ENCODE data around the gene ERN2.

ERN2 gene

DNA sequence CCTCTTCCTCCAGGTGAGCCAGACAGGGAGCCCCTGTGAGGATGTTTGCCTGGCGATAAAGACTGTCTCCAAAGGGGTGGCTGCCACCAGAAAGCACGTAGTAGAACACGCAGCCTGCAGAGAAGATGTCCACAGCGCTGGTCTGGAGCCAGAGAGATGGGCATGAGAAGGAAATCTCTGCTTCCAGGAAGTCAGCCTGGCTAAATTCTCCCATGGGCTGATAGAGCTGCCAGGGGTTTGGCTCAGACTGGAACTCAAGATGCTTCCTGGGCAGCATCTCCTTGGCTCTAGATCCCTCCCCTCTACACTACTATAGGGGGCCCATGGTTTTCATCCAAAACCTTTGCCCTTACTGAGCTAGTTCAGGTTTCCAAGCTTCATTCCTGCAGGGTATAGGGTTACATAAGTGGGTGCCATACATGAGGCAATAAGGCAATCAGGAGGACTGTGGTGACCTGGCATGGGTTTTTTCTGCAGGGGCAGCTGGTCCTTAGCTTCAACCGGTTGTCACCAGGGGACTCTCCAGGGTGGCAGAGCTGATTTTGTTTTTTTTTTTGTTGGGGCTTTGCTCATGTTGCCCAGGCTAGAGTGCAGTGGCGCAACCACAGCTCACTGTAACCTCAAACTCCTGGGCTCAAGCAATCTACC, 20.7 kb downstream of the ERN2 start:
- H3K27ac ChIP-seq, result no peak overlapping the region
- TF ChIP-seq, protein P1, sequence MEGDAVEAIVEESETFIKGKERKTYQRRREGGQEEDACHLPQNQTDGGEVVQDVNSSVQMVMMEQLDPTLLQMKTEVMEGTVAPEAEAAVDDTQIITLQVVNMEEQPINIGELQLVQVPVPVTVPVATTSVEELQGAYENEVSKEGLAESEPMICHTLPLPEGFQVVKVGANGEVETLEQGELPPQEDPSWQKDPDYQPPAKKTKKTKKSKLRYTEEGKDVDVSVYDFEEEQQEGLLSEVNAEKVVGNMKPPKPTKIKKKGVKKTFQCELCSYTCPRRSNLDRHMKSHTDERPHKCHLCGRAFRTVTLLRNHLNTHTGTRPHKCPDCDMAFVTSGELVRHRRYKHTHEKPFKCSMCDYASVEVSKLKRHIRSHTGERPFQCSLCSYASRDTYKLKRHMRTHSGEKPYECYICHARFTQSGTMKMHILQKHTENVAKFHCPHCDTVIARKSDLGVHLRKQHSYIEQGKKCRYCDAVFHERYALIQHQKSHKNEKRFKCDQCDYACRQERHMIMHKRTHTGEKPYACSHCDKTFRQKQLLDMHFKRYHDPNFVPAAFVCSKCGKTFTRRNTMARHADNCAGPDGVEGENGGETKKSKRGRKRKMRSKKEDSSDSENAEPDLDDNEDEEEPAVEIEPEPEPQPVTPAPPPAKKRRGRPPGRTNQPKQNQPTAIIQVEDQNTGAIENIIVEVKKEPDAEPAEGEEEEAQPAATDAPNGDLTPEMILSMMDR (conservative IDR thresholded peaks at IDR 0.05), result no peak
- TF ChIP-seq ZFX (IDR thresholded peaks at IDR 0.05), result no peak

DNA sequence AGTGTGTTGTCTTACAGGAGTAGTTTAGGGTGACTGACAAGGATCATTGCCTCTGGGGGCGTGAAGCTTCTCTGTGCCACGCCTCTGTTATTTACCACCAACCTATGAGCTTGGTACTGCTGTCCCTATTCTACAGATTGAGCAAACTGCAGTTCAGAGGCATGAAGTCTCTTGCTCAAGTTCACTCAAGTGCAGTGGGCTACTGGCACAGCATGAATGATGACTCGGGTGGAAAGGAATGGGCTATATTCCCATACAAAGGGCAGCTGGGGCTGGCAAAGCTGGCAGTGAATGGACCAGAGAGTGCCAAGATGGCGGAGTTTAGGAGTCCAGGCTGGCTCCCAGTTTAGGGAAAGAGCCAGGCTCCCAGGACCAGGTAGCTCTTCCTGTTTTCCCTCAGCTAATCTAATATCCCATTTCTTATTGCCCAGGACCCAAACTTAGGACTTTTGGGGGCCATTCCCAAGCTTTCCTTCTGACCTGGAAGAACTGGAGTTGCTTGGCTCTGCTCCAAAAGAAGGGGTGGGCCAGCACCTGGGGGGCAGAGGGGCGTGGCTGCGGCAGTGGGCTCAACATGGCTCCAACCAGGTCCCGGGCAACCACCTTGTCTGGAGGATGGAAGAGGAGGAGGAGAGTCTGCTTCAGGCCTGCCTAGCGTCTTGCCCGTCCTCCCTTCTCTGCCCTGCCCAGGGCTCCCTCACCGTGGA, 21.4 kb downstream of the ERN2 start:
- TF ChIP-seq, protein P1 (conservative IDR thresholded peaks at IDR 0.05), result no peak
- no peak for TF ChIP-seq ZFX (IDR thresholded peaks at IDR 0.05)
- no peak overlapping the region for H3K27ac ChIP-seq

DNA sequence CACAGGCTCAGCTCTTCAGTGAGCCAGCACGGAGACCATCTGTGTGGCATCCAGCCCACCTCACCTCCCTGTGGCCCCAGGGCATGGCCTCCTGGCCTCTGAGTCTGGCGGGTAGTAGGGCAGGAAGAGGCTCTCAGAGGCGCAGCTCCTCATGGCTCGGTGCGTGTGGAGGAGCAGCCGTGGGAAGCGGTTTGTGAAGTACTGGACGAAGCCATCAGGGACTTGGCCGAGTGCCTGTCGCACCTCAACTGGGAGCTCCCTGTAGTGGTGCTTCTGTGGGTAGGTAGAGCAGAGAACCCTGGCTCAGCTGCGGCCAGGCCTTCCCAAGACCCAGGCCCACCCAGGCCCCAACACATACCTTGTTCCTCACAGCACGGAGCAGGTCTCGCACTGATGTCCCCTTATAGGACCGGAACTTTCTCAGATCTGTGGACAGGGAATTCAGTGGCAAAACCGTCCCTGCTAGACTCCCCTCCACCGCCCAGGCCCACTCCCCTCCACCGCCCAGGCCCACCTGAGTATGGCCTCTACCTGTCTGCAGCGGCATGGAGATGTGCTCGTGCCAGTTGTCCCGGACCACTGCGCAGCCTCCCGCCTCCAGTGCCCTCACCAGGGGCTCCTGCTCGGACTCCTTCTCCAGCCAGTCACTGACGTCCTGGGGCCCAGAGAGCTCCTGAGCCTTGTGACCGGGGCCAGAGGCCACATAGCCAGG, 22.1 kb downstream of the ERN2 start:
- TF ChIP-seq ZFX (IDR thresholded peaks at IDR 0.05), result no peak
- TF ChIP-seq, protein P1 (conservative IDR thresholded peaks at IDR 0.05), result no peak
- no peak overlapping the region for H3K27ac ChIP-seq

- no peak overlapping the region for H3K27ac ChIP-seq
- TF ChIP-seq ZFX (IDR thresholded peaks at IDR 0.05), result no peak
- TF ChIP-seq, protein P1 (conservative IDR thresholded peaks at IDR 0.05), result no peak
These were observed 23.4 kb downstream of the ERN2 start for GRCh38 chr16:23689442-23690187.

DNA sequence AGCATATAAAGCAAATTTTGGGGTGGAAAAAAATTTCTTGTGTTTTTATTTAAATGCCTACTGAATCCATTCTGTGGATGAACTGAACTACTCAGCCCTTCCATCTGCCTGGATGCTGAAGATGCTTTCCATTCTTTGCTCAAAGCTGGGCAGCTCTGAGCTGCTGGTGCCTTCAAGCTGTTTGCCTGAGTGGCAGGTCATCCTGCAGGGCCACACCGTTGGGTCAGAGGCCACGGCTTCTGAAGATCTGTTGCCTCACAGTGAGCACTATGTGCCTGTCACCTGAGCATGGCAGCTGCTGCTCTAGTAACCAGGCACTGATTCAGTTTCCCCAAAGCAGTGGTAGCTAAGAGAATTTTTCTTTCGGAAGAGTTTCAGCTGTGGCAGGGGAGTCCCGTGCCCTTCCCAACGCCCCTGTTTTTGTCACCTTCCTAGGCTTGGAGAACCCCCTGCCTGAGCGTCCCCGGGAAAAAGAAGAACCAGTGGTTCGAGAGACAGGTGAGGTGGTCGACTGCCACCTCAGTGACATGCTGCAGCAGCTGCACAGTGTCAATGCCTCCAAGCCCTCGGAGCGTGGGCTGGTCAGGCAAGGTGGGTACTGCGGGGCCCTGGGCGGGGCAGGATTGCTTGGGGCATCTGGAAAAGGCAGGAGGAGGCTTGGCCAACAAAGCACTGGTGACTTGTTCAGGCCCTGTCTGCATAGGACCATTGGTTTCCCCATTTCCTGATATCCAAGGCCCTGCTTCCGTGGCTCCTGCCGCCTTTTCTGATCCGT, 25.8 kb downstream of the ERN2 start:
- TF ChIP-seq, protein P1 (conservative IDR thresholded peaks at IDR 0.05), result no peak
- TF ChIP-seq ZFX (IDR thresholded peaks at IDR 0.05), result no peak
- no peak overlapping the region for H3K27ac ChIP-seq

DNA sequence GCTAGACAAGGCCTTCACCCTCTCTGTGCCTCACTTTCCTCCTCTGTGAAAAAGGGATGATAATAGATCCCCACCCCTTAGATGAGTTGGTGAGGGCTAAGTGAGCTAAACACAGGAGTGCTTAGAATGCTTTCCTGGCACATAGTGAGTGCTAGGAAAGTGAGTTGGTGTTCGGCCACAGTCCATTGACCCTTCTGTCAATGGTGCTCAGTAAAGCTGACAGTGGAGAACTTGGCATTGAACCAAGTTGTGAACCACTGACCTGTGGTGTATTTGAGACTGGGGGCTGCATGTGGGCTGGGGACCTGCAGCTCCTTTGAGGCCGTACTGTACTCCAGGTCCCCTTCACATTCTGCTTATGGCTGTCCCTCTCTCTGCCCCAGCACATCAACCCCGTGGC, 29.5 kb downstream of the ERN2 start:
- no peak overlapping the region for H3K27ac ChIP-seq

More for the DNA sequence above, 29.5 kb downstream of the ERN2 start:
- TF ChIP-seq, protein P1 (conservative IDR thresholded peaks at IDR 0.05), result no peak
- no peak for TF ChIP-seq ZFX (IDR thresholded peaks at IDR 0.05)

All from C4-2B (cell line).